ENCODE measurements around the gene MDK. TPM values are rescaled to one million over a fixed set of nuclear protein-coding genes. Genes with fewer than 3 reads are reported as not detected.

MDK gene
- total and polyA plus RNA-seq, 2 of the 13 experiments (the other 11 are each of a cell fraction or from before 2014, with no cell fraction given) = 312 to 407 TPM

DNA sequence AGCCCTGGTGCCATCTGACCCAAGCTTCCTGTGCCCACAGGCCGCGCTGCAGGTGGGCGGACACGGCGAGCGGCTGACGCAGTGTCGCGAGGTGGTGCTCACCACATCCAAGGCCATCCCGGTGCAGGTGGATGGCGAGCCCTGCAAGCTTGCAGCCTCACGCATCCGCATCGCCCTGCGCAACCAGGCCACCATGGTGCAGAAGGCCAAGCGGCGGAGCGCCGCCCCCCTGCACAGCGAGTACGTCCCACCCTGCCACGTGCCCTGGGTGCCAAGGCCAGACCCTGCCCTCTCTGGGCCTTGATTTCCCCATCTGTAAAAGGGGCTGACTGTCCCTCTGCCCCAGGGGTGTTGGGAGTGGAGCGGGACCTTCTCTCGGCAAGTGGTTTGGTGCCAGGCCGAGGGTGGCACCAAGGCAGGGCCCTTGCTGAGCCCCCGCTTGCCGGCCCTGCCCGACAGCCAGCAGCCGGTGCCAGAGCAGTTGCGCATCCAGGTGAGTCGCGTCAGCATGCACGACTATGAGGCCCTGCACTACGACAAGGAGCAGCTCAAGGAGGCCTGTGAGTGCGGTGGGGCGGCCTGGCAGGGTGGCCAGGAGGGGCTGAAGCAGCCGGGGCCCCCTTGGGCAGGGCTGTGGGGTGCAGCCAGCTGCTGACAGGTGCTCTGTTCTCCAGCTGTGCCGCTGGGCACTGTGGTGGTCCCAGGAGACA, 5.9 kb upstream of the MDK start:
- Histone ChIP-seq H3K4me1 (ENCODE audit: insufficient read depth, low read length) (peaks cover 16% of the 10 kb centered on the region), H3K9ac (ENCODE audit: insufficient read depth, low read depth, low read length) (no peak overlapping the region), H3K79me2 (ENCODE audit: insufficient read depth, low read length) (no peaks in the 10 kb centered on the region), H3K9me3 (ENCODE audit: low read length) (no peaks in the 10 kb centered on the region), H4K20me1 (ENCODE audit: insufficient read depth, low read length) (no peaks in the 10 kb centered on the region), H3K27ac (ENCODE audit: extremely low read length, insufficient read depth, low read length) (no peak overlapping the region), H3K36me3 (replicated peaks in 1 of 2; ENCODE audit: control insufficient read depth in 1 of 2, insufficient read depth in 2 of 2, low read length in 2 of 2) (peaks cover 0 to 4% of the 10 kb centered on the region in 2 experiments; a peak in 1 of 5 replicates), H3K27me3 (ENCODE audit: control insufficient read depth in 1 of 2, insufficient read depth in 2 of 2, low read length in 2 of 2) (no peaks in the 10 kb centered on the region), H3K4me3 (replicated peaks in 1 of 3; ENCODE audit: insufficient read depth in 1 of 3, low read depth in 2 of 3, low read length in 3 of 3) (no peak overlapping the region), H2AFZ (ENCODE audit: low read length) (no peak overlapping the region), H3K4me2 (ENCODE audit: low read depth, low read length) (no peak overlapping the region)
- no CpG with 5 or more reads among the region's 38 CpGs for WGBS (ENCODE audit: low lambda C conversion rate)
- in situ Hi-C loops (cut with HindIII; ENCODE audit: extremely low pct_ligation_motif_present, low pct_unique_long_range_greater_than_20kb) (no loop called here), intact Hi-C loops (cut with micrococcal nuclease; ENCODE audit: unreplicated experiment) (no loop called here)
- no peak for FAIRE-seq
- DNase-seq (ENCODE audit: low spot score) = no peak
- BruUV-seq (replicated peaks) = no TSS peak
- TF ChIP-seq NPAS2 (CRISPR knock-in tag; IDR thresholded peaks at IDR 0.05; ENCODE audit: borderline replicate concordance) (no peak), SCMH1 (CRISPR knock-in tag; IDR thresholded peaks at IDR 0.05; ENCODE audit: borderline replicate concordance) (no peak), RFX5 (IDR thresholded peaks at IDR 0.05; ENCODE audit: low read depth, low read length) (no peak), AGO2 (optimal IDR thresholded peaks at IDR 0.05; ENCODE audit: low read depth, low read length) (peak; percentile 17)
- TF ChIP-seq, protein P1, sequence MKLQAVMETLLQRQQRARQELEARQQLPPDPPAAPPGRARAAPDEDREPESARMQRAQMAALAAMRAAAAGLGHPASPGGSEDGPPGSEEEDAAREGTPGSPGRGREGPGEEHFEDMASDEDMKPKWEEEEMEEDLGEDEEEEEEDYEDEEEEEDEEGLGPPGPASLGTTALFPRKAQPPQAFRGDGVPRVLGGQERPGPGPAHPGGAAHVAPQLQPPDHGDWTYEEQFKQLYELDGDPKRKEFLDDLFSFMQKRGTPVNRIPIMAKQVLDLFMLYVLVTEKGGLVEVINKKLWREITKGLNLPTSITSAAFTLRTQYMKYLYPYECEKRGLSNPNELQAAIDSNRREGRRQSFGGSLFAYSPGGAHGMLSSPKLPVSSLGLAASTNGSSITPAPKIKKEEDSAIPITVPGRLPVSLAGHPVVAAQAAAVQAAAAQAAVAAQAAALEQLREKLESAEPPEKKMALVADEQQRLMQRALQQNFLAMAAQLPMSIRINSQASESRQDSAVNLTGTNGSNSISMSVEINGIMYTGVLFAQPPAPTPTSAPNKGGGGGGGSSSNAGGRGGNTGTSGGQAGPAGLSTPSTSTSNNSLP (IDR thresholded peaks at IDR 0.05; ENCODE audit: low read depth, low read length) = no peak
- ChIA-PET POLR2A (no interaction called here), CTCF (ENCODE audit: low intra/inter-chr PET ratio, low total read pairs) (no interaction called here)
- ATAC-seq = no peak

All from HepG2 (cell line).